ENCODE measurements around the gene ABCA3. TPM values are rescaled to one million over a fixed set of nuclear protein-coding genes. Genes with fewer than 3 reads are reported as not detected.

ABCA3 gene
- total and polyA plus RNA-seq, 9 donors: 2.0 to 11.3 (median 6.9) TPM

GRCh38 chr16:2284001-2284770 is 56.3 kb downstream of the ABCA3 start:
- Histone ChIP-seq H3K36me3 (no peaks in the 10 kb centered on the region), H3K4me1 (ENCODE audit: insufficient read depth) (no peaks in the 10 kb centered on the region), H3K4me3 (no peak overlapping the region), H3K27ac (no peak overlapping the region), H3K9me3 (no peaks in the 10 kb centered on the region), H3K27me3 (no peaks in the 10 kb centered on the region)
- intact Hi-C loops (cut with DNase I): no loop called here
- 54 to 75% (median 69%) methylated on average over 26 to 37 of the region's 37 CpGs for WGBS, 3 donors
- TF ChIP-seq POLR2A (IDR thresholded peaks at IDR 0.05) (no peak), EP300 (IDR thresholded peaks at IDR 0.05) (no peak), CTCF (IDR thresholded peaks at IDR 0.05) (no peak)
- DNase-seq: no peak

DNA sequence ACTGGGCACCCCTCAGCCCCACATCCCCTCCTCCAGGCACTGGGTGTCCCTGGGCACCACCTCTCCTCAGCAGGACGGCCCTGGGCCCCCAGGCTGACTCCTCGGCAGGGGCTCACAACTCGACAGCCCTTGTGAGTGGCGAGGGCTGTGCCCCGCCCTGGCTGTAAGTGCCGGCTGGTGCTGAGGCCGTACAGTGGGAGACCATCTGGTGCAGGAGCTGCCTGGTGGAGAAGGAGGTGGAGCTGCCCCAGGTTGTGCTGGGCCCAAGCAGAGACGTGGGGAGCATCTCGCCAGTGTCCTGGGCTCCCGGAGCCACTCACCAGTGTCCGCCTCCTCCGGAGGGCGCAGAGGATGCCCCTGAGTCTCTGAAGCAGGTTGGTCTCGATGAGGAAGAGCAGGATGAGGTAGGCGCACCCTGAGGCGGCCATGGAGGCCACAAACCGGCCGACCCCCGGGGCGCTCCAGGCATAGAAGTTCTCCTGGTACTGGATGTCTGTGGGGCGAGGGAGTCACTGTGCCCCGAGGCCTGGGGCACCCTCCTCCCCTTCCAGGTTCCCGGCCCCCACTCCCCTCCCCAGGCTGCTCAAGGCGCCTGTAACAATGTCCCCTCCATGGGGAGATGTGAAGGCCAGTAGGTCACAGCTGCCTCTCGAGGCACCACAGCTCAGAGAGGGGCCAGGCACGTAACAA is 57.5 kb downstream of the ABCA3 start:
- Histone ChIP-seq H3K27me3 (no peaks in the 10 kb centered on the region), H3K9me3 (no peaks in the 10 kb centered on the region), H3K27ac (no peak overlapping the region), H3K4me3 (no peak overlapping the region), H3K4me1 (ENCODE audit: insufficient read depth) (no peaks in the 10 kb centered on the region), H3K36me3 (no peaks in the 10 kb centered on the region)
- TF ChIP-seq CTCF (IDR thresholded peaks at IDR 0.05) (no peak), EP300 (IDR thresholded peaks at IDR 0.05) (no peak), POLR2A (IDR thresholded peaks at IDR 0.05) (no peak)
- no peak for DNase-seq
- intact Hi-C loops (cut with DNase I): no loop called here
- 75 to 81% (median 77%) methylated on average over 26 of the region's 26 CpGs for WGBS, 3 donors

- no peaks in the 10 kb centered on the region for H3K4me1 ChIP-seq (ENCODE audit: insufficient read depth)
- WGBS, 3 donors: 46 to 69% (median 68%) methylated on average over 5 of the region's 5 CpGs
- H3K9me3 ChIP-seq: no peaks in the 10 kb centered on the region
- H3K36me3 ChIP-seq: no peaks in the 10 kb centered on the region
- H3K27me3 ChIP-seq: no peaks in the 10 kb centered on the region
- no peak for TF ChIP-seq POLR2A (IDR thresholded peaks at IDR 0.05)
- TF ChIP-seq CTCF (IDR thresholded peaks at IDR 0.05): no peak
- TF ChIP-seq EP300 (IDR thresholded peaks at IDR 0.05): no peak
- H3K4me3 ChIP-seq: no peak overlapping the region
- H3K27ac ChIP-seq: no peak overlapping the region
- no peak for DNase-seq
- intact Hi-C loops (cut with DNase I): no loop called here
These were observed 58.3 kb downstream of the ABCA3 start for GRCh38 chr16:2282262-2282661.

DNA sequence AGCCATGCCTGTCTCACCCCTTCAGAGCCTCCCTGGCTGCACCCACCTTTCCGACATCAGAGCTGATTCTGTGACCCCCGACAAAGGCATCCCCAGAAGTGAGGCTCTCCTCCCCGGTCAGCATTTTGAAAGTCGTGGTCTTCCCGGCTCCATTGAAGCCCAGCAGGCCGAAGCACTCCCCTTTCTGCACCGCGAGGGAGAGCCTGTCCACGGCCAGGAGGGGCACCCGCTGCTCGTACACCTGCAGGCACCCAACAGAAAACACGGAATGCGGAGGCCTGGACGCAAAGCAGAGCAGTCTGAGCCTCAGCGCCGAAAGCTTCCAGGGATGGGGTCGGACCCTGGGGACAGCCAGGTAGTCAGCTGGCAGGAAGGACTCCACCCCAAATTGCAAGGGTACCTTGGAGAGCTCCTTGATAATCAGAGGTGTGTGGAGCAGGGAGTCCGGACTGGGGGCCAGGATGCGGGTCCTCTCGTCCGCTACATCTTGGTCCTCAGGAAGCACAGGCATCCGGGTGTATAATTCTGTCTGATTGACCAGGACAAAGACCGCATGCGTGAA is 59.5 kb downstream of the ABCA3 start:
- intact Hi-C loops (cut with DNase I): no loop called here
- no peak for DNase-seq
- Histone ChIP-seq H3K4me1 (ENCODE audit: insufficient read depth) (no peaks in the 10 kb centered on the region), H3K9me3 (no peaks in the 10 kb centered on the region), H3K27ac (no peak overlapping the region), H3K27me3 (no peaks in the 10 kb centered on the region), H3K4me3 (no peak overlapping the region), H3K36me3 (no peaks in the 10 kb centered on the region)
- TF ChIP-seq EP300 (IDR thresholded peaks at IDR 0.05) (no peak), CTCF (IDR thresholded peaks at IDR 0.05) (no peak), POLR2A (IDR thresholded peaks at IDR 0.05) (no peak)
- WGBS, 3 donors: 59 to 77% (median 71%) methylated on average over 24 of the region's 24 CpGs
